Heart left ventricle (tissue), 16 donors: ENCODE results near the gene KCNG2. TPM values are rescaled to one million over a fixed set of nuclear protein-coding genes. Genes with fewer than 3 reads are reported as not detected.

Experiments used
- ATAC-seq, 4 donors: fragments of 200-7000 bp; cut with Tn5 transposase; one replicate each; pipeline ENCODE4 v1.9.1; 2020 to 2022; ENCODE audit warnings: moderate library complexity in 4 of 4, mild to moderate bottlenecking in 3 of 4, moderate number of reproducible peaks in 1 of 4
- DNase-seq, 5 donors: peaks; one replicate each; pipeline ENCODE4 v3.0.0-alpha.2; 2020
- H3K27ac ChIP-seq, 12 donors: fragments of 200-600 bp; sonication (generic) in 4 of 12; one replicate each; pipeline versions ENCODE4 v1.5.0 to v1.8.0; 2016 to 2022; ENCODE audit warnings: mild to moderate bottlenecking in 2 of 12
- H3K27me3 ChIP-seq, 9 donors: fragments of 200-600 bp; sonication (generic) in 2 of 9; one replicate each; pipeline versions ENCODE4 v1.5.1 to v1.8.0; 2016 to 2022; ENCODE audit warnings: mild to moderate bottlenecking in 3 of 9
- H3K36me3 ChIP-seq, 9 donors: fragments of 200-600 bp; sonication (generic) in 2 of 9; one replicate each; pipeline versions ENCODE4 v1.5.0 to v1.8.0; 2018 to 2022; ENCODE audit warnings: mild to moderate bottlenecking in 2 of 9
- H3K4me1 ChIP-seq, 12 donors: fragments of 200-600 bp; sonication (generic) in 4 of 12; one replicate each; pipeline versions ENCODE4 v1.5.0 to v1.8.0; 2016 to 2022; ENCODE audit warnings: mild to moderate bottlenecking in 3 of 12
- H3K4me3 ChIP-seq, 12 donors: fragments of 200-600 bp; sonication (generic) in 4 of 12; one replicate each; pipeline versions ENCODE4 v1.5.0 to v1.8.0; 2017 to 2022; ENCODE audit warnings: mild to moderate bottlenecking in 9 of 12, moderate library complexity in 4 of 12
- H3K9me3 ChIP-seq, 12 donors: fragments of 200-600 bp; sonication (generic) in 4 of 12; one replicate each; pipeline versions ENCODE4 v1.5.0 to v1.8.0; 2016 to 2022; ENCODE audit warnings: mild to moderate bottlenecking in 1 of 12
- POLR2A ChIP-seq, 2 donors: fragments of 450-650 bp; IDR thresholded peaks; one replicate each; pipeline ENCODE4 v1.6.1; 2017; ENCODE audit warnings: antibody characterized with exemption in 2 of 2, mild to moderate bottlenecking in 2 of 2, moderate library complexity in 2 of 2
- WGBS, 4 donors: extraction: QIAGEN DNeasy Blood & Tissue Kit in 2 of 4; methylation state at CpG; one replicate each; pipeline versions ENCODE4 v1.1.5 to v1.1.7; 2013 to 2018; 5-methylcytosine and 5-hydroxymethylcytosine counted together
- intact Hi-C, 10 donors: fragments of 100-400 bp; cut with DNase I; formaldehyde crosslinking; loops; one replicate each; pipeline versions ENCODE4 v1.11.1 to v1.14.2; 2022
- polyA plus RNA-seq, 2 donors: library from polyadenylated mRNA; stranded (reverse); fragments of 200-250 nt; gene quantifications; one replicate each; pipeline ENCODE4 v1.2.3, GENCODE V29; 2013
- total RNA-seq, 9 donors: library from RNA; depleted of rRNA in 2 of 9; stranded (reverse); fragments of >200 nt in 2 of 9; fragmentation: NEBNext Ultra II Directional in 3 of 9; extraction: Animal tissue kit (Norgen Biotek cat#: 25700) in 3 of 9; gene quantifications; one replicate each; pipeline versions ENCODE4 v1.1.0 to v1.2.4, GENCODE V29; 2016 to 2023
- TF ChIP-seq, protein P1 (sequence below), 12 donors: fragments of 200-600 bp; sonication (generic) in 4 of 12; IDR thresholded peaks; one replicate each; pipeline versions ENCODE4 v1.5.0 to v1.8.0; 2018 to 2022; ENCODE audit warnings: antibody characterized with exemption in 12 of 12, mild to moderate bottlenecking in 5 of 12
- donor health status: ischemic (EF 13 %, LVEDD 7.1; RV severe dilation, severe dysfunction).
- donor health status: healthy with polysubstance abuse.
- donor health status: DM: no; HTN: yes; CAD: no.
- donor health status: DM: no; HTN: no; CAD: no.
- donor health status: ischemic (EF 25% LVEDD 6.9; RV normal size, moderate dysfunction).
- donor health status: ischemic (EF 25% LVEDD 5.7; RV mildly dilated, moderate dysfunction).
- donor health status: healthy.
- donor health status: DM: yes; HTN: yes; CAD: no.
- donor health status: ischemic (EF 35%, LVEDD 5.7; RV mildly dilated, moderate dysfunction).
- donor health status: nonischemic (EF 11% LVEDD 7.7; RV severe dilation, severe dysfunction).
- donor health status: DM: yes; HTN: yes; CAD: no.
- donor health status: PGD.
- donor health status: ischemic (EF 29% LVEDD 5.4; RV normal size, mild dysfunction).
- donor health status: nonischemic (EF 23%, LVEDD 6.1; RV moderate dilation, normal function).

The KCNG2 gene
- total and polyA plus RNA-seq, 11 donors = 0.07 to 1.5 (median 0.18) TPM; not detected in 8

DNA sequence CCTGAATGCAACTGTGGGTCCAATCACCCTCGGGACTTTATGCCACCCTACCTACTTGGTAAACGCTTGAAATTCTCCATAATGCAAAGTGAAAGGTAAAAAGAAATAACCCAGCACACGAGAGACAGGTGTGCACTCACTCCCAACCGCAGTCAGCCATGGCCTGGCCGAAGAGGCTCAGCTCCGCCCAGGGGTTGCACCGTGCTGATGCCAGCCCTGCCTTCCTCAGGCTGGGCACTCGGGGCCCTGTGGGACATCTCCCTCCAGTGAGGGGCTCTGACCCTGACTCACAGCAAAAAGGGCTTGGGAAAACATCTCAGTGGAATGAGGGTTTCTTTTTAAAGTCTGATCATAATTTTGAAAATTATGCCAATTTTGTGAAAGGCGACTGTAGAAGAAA is 140.5 kb downstream of the KCNG2 start:
- Histone ChIP-seq H3K27ac (no peak overlapping the region), H3K4me1 (peaks cover 0 to 47% (median 24%) of the 10 kb centered on the region in 12 donors), H3K36me3 (peaks cover 0 to 63% (median 34%) of the 10 kb centered on the region in 9 donors), H3K4me3 (no peak overlapping the region), H3K9me3 (peaks cover 0 to 15% (median 4%) of the 10 kb centered on the region in 12 donors), H3K27me3 (no peaks in the 10 kb centered on the region)
- 92 to 95% (median 94%) methylated on average over 9 of the region's 9 CpGs for WGBS, 4 donors
- intact Hi-C loops = loop anchor here in 1 of 10 donors (10.0 kb wide), 1 partner anchor 47 kb away; the partner anchor contains the start of gene TXNL4A
- TF ChIP-seq POLR2A (IDR thresholded peaks at IDR 0.05) = no peak
- TF ChIP-seq, protein P1, sequence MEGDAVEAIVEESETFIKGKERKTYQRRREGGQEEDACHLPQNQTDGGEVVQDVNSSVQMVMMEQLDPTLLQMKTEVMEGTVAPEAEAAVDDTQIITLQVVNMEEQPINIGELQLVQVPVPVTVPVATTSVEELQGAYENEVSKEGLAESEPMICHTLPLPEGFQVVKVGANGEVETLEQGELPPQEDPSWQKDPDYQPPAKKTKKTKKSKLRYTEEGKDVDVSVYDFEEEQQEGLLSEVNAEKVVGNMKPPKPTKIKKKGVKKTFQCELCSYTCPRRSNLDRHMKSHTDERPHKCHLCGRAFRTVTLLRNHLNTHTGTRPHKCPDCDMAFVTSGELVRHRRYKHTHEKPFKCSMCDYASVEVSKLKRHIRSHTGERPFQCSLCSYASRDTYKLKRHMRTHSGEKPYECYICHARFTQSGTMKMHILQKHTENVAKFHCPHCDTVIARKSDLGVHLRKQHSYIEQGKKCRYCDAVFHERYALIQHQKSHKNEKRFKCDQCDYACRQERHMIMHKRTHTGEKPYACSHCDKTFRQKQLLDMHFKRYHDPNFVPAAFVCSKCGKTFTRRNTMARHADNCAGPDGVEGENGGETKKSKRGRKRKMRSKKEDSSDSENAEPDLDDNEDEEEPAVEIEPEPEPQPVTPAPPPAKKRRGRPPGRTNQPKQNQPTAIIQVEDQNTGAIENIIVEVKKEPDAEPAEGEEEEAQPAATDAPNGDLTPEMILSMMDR (IDR thresholded peaks at IDR 0.05) = no peak
- peak in 1 of 5 donors; percentile 17 for DNase-seq
- ATAC-seq = no peak

DNA sequence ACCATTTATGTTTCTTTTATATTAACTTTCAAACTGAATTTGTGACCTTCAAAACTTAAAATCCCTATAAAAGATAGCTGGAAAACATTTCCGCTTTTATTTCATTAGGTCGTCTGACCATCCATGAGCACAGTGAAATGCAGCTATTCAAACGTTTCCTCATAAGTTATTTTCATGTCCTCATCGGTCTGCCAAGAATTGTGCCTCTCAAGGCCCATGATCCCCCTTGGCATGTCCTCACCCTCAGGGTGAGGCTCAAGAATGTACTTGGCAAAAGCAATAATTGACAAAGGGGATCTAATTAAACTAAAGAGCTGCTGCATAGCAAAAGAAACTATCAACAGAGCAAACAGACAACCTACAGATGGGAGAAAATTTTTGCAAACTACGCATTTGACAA is 141.4 kb downstream of the KCNG2 start:
- Histone ChIP-seq H3K36me3 (peaks cover 0 to 65% (median 35%) of the 10 kb centered on the region in 9 donors), H3K27me3 (no peaks in the 10 kb centered on the region), H3K4me1 (peaks cover 0 to 45% (median 23%) of the 10 kb centered on the region in 12 donors), H3K27ac (no peak overlapping the region), H3K4me3 (no peak overlapping the region), H3K9me3 (peaks cover 0 to 8% (median 0%) of the 10 kb centered on the region in 12 donors)
- no peak for ATAC-seq
- 55 to 62% (median 60%) methylated on average over 5 of the region's 5 CpGs for WGBS, 4 donors
- DNase-seq = peak in 1 of 5 donors; percentile 17
- no peak for TF ChIP-seq POLR2A (IDR thresholded peaks at IDR 0.05)
- TF ChIP-seq, protein P1 (IDR thresholded peaks at IDR 0.05) = no peak
- intact Hi-C loops = loop anchor here in 1 of 10 donors (10.0 kb wide), 1 partner anchor 46 kb away; the partner anchor contains the start of gene TXNL4A

DNA sequence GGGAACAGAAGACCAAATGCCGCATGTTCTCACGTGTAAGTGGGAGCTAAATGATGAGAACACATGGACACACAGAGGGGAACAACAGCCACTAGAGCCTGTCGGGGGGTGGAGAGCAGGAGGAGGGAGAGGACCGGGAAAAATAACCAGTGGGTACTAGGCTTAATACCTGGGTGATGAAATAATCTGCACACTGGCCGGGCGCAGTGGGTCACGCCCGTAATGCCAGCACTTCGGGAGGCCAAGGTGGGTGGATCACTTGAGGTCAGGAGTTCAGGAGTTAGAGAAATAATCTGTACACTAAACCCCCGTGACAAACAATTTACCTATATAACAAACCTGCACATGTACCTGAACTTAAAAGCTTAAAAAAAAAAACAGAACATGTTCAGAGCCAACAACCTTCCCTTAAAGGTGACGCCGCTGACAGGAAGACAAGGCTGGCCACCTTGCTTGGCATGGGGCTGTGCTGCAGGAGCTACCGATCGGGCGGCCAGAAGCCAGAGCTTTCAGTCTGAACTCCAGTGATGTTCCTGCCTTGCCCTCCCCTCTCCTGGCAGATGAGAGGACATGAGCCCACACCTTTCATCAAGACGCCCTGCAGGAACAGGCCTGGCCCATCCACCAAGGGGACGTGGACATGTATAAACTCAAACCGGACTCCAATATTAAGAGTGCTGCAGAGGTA is 142.5 kb downstream of the KCNG2 start:
- Histone ChIP-seq H3K4me3 (no peak overlapping the region), H3K4me1 (peaks cover 0 to 45% (median 21%) of the 10 kb centered on the region in 12 donors), H3K9me3 (peaks cover 0 to 7% (median 0%) of the 10 kb centered on the region in 12 donors), H3K27ac (no peak overlapping the region), H3K36me3 (peaks cover 0 to 62% (median 35%) of the 10 kb centered on the region in 9 donors), H3K27me3 (no peaks in the 10 kb centered on the region)
- DNase-seq = peak in 1 of 5 donors; percentile 56
- intact Hi-C loops = loop anchor here in 2 of 10 donors (10.0 kb wide), 2 partner anchors 55 to 545 kb away; partner anchors contain the start of gene NFATC1 (in 1 of the 2)
- TF ChIP-seq POLR2A (IDR thresholded peaks at IDR 0.05) = no peak
- TF ChIP-seq, protein P1 (IDR thresholded peaks at IDR 0.05) = no peak
- 92 to 97% (median 95%) methylated on average over 18 of the region's 18 CpGs for WGBS, 4 donors
- ATAC-seq = no peak

DNA sequence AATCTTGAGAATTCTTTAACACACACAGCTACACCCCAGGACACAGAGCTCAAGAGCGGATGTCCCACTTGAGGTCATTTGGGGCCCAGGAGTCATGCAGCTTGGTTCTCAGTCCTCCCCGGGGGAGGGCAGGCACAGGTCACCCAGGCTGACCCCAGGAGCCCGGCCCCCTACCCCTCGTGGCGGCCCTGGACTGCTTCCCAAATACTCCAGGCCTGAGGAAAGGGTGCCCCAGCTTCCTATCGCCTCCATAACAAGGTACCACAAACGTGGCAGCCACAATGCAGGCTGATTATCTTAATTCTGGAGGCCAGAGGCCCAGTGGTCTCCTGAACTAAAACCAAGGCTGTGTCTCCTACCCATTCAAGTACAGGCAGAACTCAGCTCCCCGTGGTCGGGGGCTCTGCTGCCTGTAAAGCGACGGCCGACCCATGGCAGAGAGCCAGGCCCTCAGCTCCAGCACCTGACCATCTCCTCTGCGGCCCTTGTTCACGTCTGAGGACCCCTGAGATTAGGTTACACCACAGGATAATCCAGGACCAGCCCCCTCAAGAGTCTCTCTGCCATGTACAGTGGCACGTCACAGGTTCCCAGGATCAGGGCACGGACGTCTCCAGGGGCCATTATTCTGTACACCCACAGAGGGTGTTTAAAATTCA is 143.2 kb downstream of the KCNG2 start:
- Histone ChIP-seq H3K4me1 (peaks cover 0 to 49% (median 24%) of the 10 kb centered on the region in 12 donors), H3K9me3 (peaks cover 0 to under 1% (median 0%) of the 10 kb centered on the region in 12 donors), H3K4me3 (no peak overlapping the region), H3K27ac (no peak overlapping the region), H3K36me3 (peaks cover 0 to 63% (median 35%) of the 10 kb centered on the region in 9 donors), H3K27me3 (no peaks in the 10 kb centered on the region)
- DNase-seq (peak in 1 of 5 donors; percentile 47), ATAC-seq (no peak)
- TF ChIP-seq POLR2A (IDR thresholded peaks at IDR 0.05) = no peak
- TF ChIP-seq, protein P1 (IDR thresholded peaks at IDR 0.05) = no peak
- intact Hi-C loops = loop anchor here in 2 of 10 donors (10.0 kb wide), 2 partner anchors 56 to 546 kb away; partner anchors contain the start of gene NFATC1 (in 1 of the 2)
- WGBS, 4 donors = 84 to 86% (median 85%) methylated on average over 12 to 17 of the region's 17 CpGs
